ENCODE measurements around the gene COLEC11.
"Not testable (repeated sequence)": the region's sequence is repeated elsewhere in the genome, so short reads cannot be mapped to it uniquely, and the experiment has no call there.

The COLEC11 gene

GRCh38 chr2:3594493-3595281 lies at the start of gene COLEC11:
Gene COLEC11 (plus strand): TSS chr2:3595112. CDS start chr2:3604341, 9,229 bp downstream.
- no peak for DNase-seq (ENCODE audit: low spot score)

GRCh38 chr2:3545788-3546478 lies 49.0 kb upstream of the COLEC11 start:
- no peak for DNase-seq (ENCODE audit: low spot score)

GRCh38 chr2:3547915-3548314 lies 47.0 kb upstream of the COLEC11 start:
- DNase-seq (ENCODE audit: low spot score), result no peak

GRCh38 chr2:3553946-3554345 lies 41.0 kb upstream of the COLEC11 start:
- DNase-seq (ENCODE audit: low spot score), result no peak

- DNase-seq (ENCODE audit: low spot score), result peak; percentile 30
These were observed 37.2 kb upstream of the COLEC11 start for GRCh38 chr2:3557639-3558204.

- peak; percentile 95 for DNase-seq (ENCODE audit: low spot score)
These were observed 36.5 kb upstream of the COLEC11 start, which contains the start of gene RNASEH1 for GRCh38 chr2:3558205-3559014. Gene RNASEH1 (minus strand): TSS chr2:3558333. CDS start chr2:3558260, 73 bp downstream.

- DNase-seq (ENCODE audit: low spot score), result no peak
These were observed 31.4 kb upstream of the COLEC11 start for GRCh38 chr2:3563521-3563976.

- no peak for DNase-seq (ENCODE audit: low spot score)
These were observed 29.8 kb upstream of the COLEC11 start for GRCh38 chr2:3565117-3565516.

- DNase-seq (ENCODE audit: low spot score), result no peak
These were observed 28.1 kb upstream of the COLEC11 start for GRCh38 chr2:3566806-3567205.

- DNase-seq (ENCODE audit: low spot score), result not testable (repeated sequence)
These were observed 25.3 kb upstream of the COLEC11 start for GRCh38 chr2:3569656-3570055.

- no peak for DNase-seq (ENCODE audit: low spot score)
These were observed 23.6 kb upstream of the COLEC11 start for GRCh38 chr2:3571284-3571683.

- no peak for DNase-seq (ENCODE audit: low spot score)
These were observed 22.3 kb upstream of the COLEC11 start for GRCh38 chr2:3572620-3573019.

GRCh38 chr2:3574155-3574554 lies 20.8 kb upstream of the COLEC11 start:
- DNase-seq (ENCODE audit: low spot score), result no peak

GRCh38 chr2:3575534-3576262 lies 19.2 kb upstream of the COLEC11 start:
- DNase-seq (ENCODE audit: low spot score), result no peak

GRCh38 chr2:3576263-3576630 lies 18.7 kb upstream of the COLEC11 start:
- not testable (repeated sequence) for DNase-seq (ENCODE audit: low spot score)

- DNase-seq (ENCODE audit: low spot score), result no peak
These were observed 15.9 kb upstream of the COLEC11 start for GRCh38 chr2:3578987-3579386.

GRCh38 chr2:3580449-3580848 lies 14.5 kb upstream of the COLEC11 start:
- DNase-seq (ENCODE audit: low spot score), result no peak

GRCh38 chr2:3581367-3582262 lies 13.3 kb upstream of the COLEC11 start:
- DNase-seq (ENCODE audit: low spot score), result no peak

GRCh38 chr2:3584076-3584475 lies 10.8 kb upstream of the COLEC11 start:
- DNase-seq (ENCODE audit: low spot score), result no peak

- no peak for DNase-seq (ENCODE audit: low spot score)
These were observed 10.2 kb upstream of the COLEC11 start for GRCh38 chr2:3584608-3585260.
